ENCODE measurements around the gene UBE3D. TPM values are rescaled to one million over a fixed set of nuclear protein-coding genes. Genes with fewer than 3 reads are reported as not detected.
"Not testable (repeated sequence)": the region's sequence is repeated elsewhere in the genome, so short reads cannot be mapped to it uniquely, and the experiment has no call there.

Gene UBE3D
- total RNA-seq, 1 donor from 2014 or later, result 10.3 TPM

DNA sequence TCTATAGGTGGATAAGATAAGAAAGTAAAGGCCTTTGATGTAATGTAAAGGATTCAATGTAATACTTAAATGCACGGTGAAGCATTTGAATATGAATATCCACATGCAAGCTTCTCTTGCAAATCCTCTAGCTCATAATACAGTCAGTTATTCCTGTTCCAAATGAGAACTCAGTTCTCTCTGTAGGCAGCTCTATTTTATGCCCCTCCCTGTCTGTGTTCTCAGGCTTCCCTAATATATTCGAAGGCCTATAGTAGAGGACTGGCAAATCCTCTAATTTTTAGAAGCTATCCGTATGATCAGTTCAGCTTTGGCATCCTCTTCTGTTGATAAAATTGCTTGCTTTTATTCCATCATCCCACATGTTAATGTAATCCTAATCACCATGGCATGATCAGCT is 200.2 kb downstream of the UBE3D start:
- H3K4me1 Mint-ChIP-seq, result no peaks in the 10 kb centered on the region
- DNase-seq (ENCODE audit: low read depth, low spot score), result no peak
- H3K36me3 Mint-ChIP-seq (ENCODE audit: low read depth), result peaks cover 2% of the 10 kb centered on the region
- no peaks in the 10 kb centered on the region for H3K27me3 Mint-ChIP-seq (ENCODE audit: low read depth)
- H3K4me3 Mint-ChIP-seq, result no peak overlapping the region
- H3K9me3 Mint-ChIP-seq, result peaks cover 5% of the 10 kb centered on the region
- no peak overlapping the region for H3K27ac Mint-ChIP-seq (ENCODE audit: unreplicated experiment)
- TF ChIP-seq, protein P1, sequence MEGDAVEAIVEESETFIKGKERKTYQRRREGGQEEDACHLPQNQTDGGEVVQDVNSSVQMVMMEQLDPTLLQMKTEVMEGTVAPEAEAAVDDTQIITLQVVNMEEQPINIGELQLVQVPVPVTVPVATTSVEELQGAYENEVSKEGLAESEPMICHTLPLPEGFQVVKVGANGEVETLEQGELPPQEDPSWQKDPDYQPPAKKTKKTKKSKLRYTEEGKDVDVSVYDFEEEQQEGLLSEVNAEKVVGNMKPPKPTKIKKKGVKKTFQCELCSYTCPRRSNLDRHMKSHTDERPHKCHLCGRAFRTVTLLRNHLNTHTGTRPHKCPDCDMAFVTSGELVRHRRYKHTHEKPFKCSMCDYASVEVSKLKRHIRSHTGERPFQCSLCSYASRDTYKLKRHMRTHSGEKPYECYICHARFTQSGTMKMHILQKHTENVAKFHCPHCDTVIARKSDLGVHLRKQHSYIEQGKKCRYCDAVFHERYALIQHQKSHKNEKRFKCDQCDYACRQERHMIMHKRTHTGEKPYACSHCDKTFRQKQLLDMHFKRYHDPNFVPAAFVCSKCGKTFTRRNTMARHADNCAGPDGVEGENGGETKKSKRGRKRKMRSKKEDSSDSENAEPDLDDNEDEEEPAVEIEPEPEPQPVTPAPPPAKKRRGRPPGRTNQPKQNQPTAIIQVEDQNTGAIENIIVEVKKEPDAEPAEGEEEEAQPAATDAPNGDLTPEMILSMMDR (conservative IDR thresholded peaks at IDR 0.05), result no peak

DNA sequence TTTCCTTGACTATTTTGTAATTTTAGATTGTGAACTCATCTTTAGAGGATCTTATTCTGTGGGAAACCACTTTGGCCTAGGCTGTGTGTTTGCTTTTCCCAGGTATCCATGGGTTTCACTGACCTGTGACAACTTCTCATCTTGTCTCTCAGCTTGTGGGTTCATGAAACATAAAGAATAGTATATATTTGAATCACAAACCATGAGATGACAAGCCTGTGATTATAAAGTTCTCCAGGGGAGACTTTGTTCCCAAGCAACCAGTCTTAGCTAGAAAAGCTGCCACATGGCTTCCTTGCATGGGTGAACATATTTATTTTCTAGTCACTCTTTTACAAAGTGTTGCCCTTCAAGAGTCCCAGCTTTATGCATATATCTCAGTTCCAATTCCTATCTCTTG is 201.9 kb downstream of the UBE3D start:
- Mint-ChIP-seq H3K27ac (ENCODE audit: unreplicated experiment) (no peak overlapping the region), H3K36me3 (ENCODE audit: low read depth) (peaks cover 2% of the 10 kb centered on the region), H3K4me1 (no peaks in the 10 kb centered on the region), H3K4me3 (no peak overlapping the region), H3K27me3 (ENCODE audit: low read depth) (no peaks in the 10 kb centered on the region), H3K9me3 (peaks cover 5% of the 10 kb centered on the region)
- DNase-seq (ENCODE audit: low read depth, low spot score), result no peak
- TF ChIP-seq, protein P1 (conservative IDR thresholded peaks at IDR 0.05), result no peak

DNA sequence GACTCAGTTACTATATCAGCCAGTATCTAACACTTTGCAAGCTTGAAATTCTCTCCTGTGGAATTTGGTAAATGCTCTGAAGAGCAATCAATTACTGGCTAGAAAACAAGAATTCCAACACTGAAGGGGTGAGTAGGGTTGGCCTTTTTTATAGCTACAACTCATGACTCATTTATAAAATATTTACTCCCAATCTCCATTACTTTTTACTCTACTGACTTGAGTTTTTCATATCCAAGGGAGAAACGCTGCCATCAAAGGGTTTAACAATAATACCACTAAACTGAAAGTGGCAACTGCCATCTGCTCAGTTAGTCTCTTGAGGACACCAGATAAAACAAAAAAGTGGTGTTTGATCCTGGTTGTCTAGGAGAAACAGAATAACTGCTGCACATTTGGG is 203.1 kb downstream of the UBE3D start:
- H3K4me1 Mint-ChIP-seq, result no peaks in the 10 kb centered on the region
- peaks cover 3% of the 10 kb centered on the region for H3K9me3 Mint-ChIP-seq
- TF ChIP-seq, protein P1 (conservative IDR thresholded peaks at IDR 0.05), result no peak
- H3K4me3 Mint-ChIP-seq, result no peak overlapping the region
- H3K36me3 Mint-ChIP-seq (ENCODE audit: low read depth), result peaks cover 2% of the 10 kb centered on the region
- no peak for DNase-seq (ENCODE audit: low read depth, low spot score)
- no peaks in the 10 kb centered on the region for H3K27me3 Mint-ChIP-seq (ENCODE audit: low read depth)
- no peak overlapping the region for H3K27ac Mint-ChIP-seq (ENCODE audit: unreplicated experiment)

DNA sequence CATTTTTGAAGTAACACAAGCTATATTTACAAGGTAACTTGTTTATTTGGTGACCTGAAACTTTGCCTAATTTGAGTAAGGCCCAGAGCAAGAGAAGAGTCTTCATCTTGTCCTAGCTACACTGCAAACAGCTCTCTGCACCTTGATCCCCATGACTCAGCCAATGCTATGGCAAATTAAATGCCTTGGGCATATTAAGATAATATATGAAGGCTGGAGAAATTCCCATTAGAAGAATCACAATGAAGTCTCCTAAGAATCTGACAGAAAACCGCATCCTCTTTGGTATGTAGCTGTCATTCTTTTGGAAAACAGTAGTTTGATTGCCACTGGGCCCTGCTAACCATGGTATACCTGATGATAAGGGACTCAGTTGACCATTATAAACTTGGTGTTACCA is 204.5 kb downstream of the UBE3D start:
- TF ChIP-seq, protein P1 (conservative IDR thresholded peaks at IDR 0.05), result no peak
- no peak for DNase-seq (ENCODE audit: low read depth, low spot score)
- no peak overlapping the region for H3K4me3 Mint-ChIP-seq
- no peaks in the 10 kb centered on the region for H3K27me3 Mint-ChIP-seq (ENCODE audit: low read depth)
- no peaks in the 10 kb centered on the region for H3K4me1 Mint-ChIP-seq
- peaks cover 2% of the 10 kb centered on the region for H3K9me3 Mint-ChIP-seq
- no peak overlapping the region for H3K27ac Mint-ChIP-seq (ENCODE audit: unreplicated experiment)
- peaks cover 2% of the 10 kb centered on the region for H3K36me3 Mint-ChIP-seq (ENCODE audit: low read depth)

DNA sequence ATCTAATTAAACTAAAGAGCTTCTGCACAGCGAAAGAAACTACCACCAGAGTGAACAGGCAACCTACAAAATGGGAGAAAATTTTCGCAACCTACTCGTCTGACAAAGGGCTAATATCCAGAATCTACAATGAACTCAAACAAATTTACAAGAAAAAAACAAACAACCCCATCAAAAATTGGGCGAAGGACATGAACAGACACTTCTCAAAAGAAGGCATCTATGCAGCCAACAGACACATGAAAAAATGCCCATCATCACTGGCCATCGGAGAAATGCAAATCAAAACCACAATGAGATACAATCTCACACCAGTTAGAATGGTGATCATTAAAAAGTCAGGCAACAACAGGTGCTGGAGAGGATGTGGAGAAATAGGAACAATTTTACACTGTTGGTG is 209.6 kb downstream of the UBE3D start:
- H3K9me3 Mint-ChIP-seq, result peaks cover 13% of the 10 kb centered on the region

DNA sequence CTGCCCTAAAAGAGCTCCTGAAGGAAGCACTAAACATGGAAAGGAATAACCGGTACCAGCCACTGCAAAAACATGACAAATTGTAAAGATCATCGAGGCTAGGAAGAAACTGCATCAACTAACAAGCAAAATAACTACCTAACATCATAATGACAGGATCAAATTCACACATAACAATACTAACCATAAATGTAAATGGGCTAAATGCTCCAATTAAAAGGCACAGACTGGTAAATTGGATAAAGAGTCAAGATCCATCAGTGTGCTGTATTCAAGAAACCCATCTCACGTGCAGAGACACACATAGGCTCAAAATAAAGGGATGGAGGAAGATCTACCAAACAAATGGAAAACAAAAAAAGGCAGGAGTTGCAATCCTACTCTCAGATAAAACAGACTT is 212.7 kb downstream of the UBE3D start:
- H3K27ac Mint-ChIP-seq (ENCODE audit: unreplicated experiment); H3K4me3 Mint-ChIP-seq; H3K27me3 Mint-ChIP-seq (ENCODE audit: low read depth); DNase-seq (ENCODE audit: low read depth, low spot score); H3K4me1 Mint-ChIP-seq; H3K36me3 Mint-ChIP-seq (ENCODE audit: low read depth): not testable (repeated sequence)
- peaks cover 18% of the 10 kb centered on the region for H3K9me3 Mint-ChIP-seq

More for the DNA sequence above, 209.6 kb downstream of the UBE3D start:
- not testable (repeated sequence) for H3K27me3 Mint-ChIP-seq (ENCODE audit: low read depth); H3K36me3 Mint-ChIP-seq (ENCODE audit: low read depth); H3K4me1 Mint-ChIP-seq; DNase-seq (ENCODE audit: low read depth, low spot score); H3K4me3 Mint-ChIP-seq; H3K27ac Mint-ChIP-seq (ENCODE audit: unreplicated experiment)

Data from neural crest cell (in vitro differentiated cells).